ENCODE results near the gene KCNMA1. TPM values are rescaled to one million over a fixed set of nuclear protein-coding genes. Genes with fewer than 3 reads are reported as not detected.

Gene KCNMA1
- total and polyA plus RNA-seq, 10 of the 15 experiments (the other 5 are each of a cell fraction or from before 2014, with no cell fraction given) = 8.5 to 77.0 (median 21.3) TPM

GRCh38 chr10:77075926-77076325, 561.7 kb downstream of the KCNMA1 start:
- TF ChIP-seq EGR1 (IDR thresholded peaks at IDR 0.05; ENCODE audit: borderline replicate concordance in 1 of 2, low read depth in 2 of 2, low read length in 2 of 2) (no peak), CBX5 (IDR thresholded peaks at IDR 0.05; ENCODE audit: low read depth) (no peak), CHD1 (IDR thresholded peaks at IDR 0.05; ENCODE audit: low read depth, low read length) (no peak), KDM1A (IDR thresholded peaks at IDR 0.05; ENCODE audit: borderline replicate concordance) (no peak), MTA3 (IDR thresholded peaks at IDR 0.05; ENCODE audit: borderline replicate concordance, low read length) (no peak), FOXK2 (IDR thresholded peaks at IDR 0.05) (no peak)
- TF ChIP-seq, protein P1, sequence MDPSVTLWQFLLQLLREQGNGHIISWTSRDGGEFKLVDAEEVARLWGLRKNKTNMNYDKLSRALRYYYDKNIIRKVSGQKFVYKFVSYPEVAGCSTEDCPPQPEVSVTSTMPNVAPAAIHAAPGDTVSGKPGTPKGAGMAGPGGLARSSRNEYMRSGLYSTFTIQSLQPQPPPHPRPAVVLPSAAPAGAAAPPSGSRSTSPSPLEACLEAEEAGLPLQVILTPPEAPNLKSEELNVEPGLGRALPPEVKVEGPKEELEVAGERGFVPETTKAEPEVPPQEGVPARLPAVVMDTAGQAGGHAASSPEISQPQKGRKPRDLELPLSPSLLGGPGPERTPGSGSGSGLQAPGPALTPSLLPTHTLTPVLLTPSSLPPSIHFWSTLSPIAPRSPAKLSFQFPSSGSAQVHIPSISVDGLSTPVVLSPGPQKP (IDR thresholded peaks at IDR 0.05; ENCODE audit: low read depth, low read length) = no peak
- BruUV-seq (replicated peaks) = no TSS peak
- Histone ChIP-seq H3K9ac (ENCODE audit: control insufficient read depth, insufficient read depth, low read length) (no peak overlapping the region), H3K36me3 (ENCODE audit: control insufficient read depth in 2 of 2, insufficient read depth in 2 of 2, low read length in 1 of 2) (no peaks in the 10 kb centered on the region), H4K20me1 (ENCODE audit: control insufficient read depth, insufficient read depth) (no peaks in the 10 kb centered on the region), H3K79me2 (ENCODE audit: control insufficient read depth, insufficient read depth, low read length) (no peaks in the 10 kb centered on the region), H3K4me2 (ENCODE audit: control insufficient read depth, insufficient read depth) (no peak overlapping the region), H3K4me1 (ENCODE audit: control insufficient read depth, insufficient read depth, low read length) (no peaks in the 10 kb centered on the region), H3K27ac (ENCODE audit: control insufficient read depth, insufficient read depth) (no peak overlapping the region), H3K27me3 (replicated peaks in 1 of 2; ENCODE audit: control insufficient read depth in 2 of 2, insufficient read depth in 2 of 2, low read length in 1 of 2) (no peaks in the 10 kb centered on the region), H3K9me3 (replicated peaks; ENCODE audit: control insufficient read depth, insufficient read depth, low read length) (no peaks in the 10 kb centered on the region), H2AFZ (ENCODE audit: control insufficient read depth, low read depth, low read length) (no peak overlapping the region), H3K4me3 (no peak overlapping the region)
- ChIA-PET SMC1A (ENCODE audit: uncharacterized antibody, unreplicated experiment) (no interaction called here), POLR2A (no interaction called here), RAD21 (ENCODE audit: unreplicated experiment) (no interaction called here), CTCF (no interaction called here)
- WGBS (ENCODE audit: insufficient coverage, insufficient replicate concordance, low lambda C conversion rate, missing lambda C conversion rate) = 25% methylated on average over 2 of the region's 2 CpGs
- intact Hi-C loops (cut with micrococcal nuclease; ENCODE audit: unreplicated experiment) (no loop called here), in situ Hi-C loops (cut with MboI) (no loop called here)
- FAIRE-seq (no peak), DNase-seq (ENCODE audit: low read depth, low spot score) (no peak), ATAC-seq (no peak)

- Histone ChIP-seq H3K4me1 (ENCODE audit: control insufficient read depth, insufficient read depth, low read length) (no peaks in the 10 kb centered on the region), H3K9me3 (replicated peaks; ENCODE audit: control insufficient read depth, insufficient read depth, low read length) (no peaks in the 10 kb centered on the region), H3K27me3 (replicated peaks in 1 of 2; ENCODE audit: control insufficient read depth in 2 of 2, insufficient read depth in 2 of 2, low read length in 1 of 2) (no peaks in the 10 kb centered on the region), H3K79me2 (ENCODE audit: control insufficient read depth, insufficient read depth, low read length) (no peaks in the 10 kb centered on the region), H2AFZ (ENCODE audit: control insufficient read depth, low read depth, low read length) (no peak overlapping the region), H4K20me1 (ENCODE audit: control insufficient read depth, insufficient read depth) (no peaks in the 10 kb centered on the region), H3K36me3 (ENCODE audit: control insufficient read depth in 2 of 2, insufficient read depth in 2 of 2, low read length in 1 of 2) (no peaks in the 10 kb centered on the region), H3K9ac (ENCODE audit: control insufficient read depth, insufficient read depth, low read length) (no peak overlapping the region), H3K4me2 (ENCODE audit: control insufficient read depth, insufficient read depth) (no peak overlapping the region), H3K4me3 (no peak overlapping the region), H3K27ac (ENCODE audit: control insufficient read depth, insufficient read depth) (no peak overlapping the region)
- in situ Hi-C loops (cut with MboI) (no loop called here), intact Hi-C loops (cut with micrococcal nuclease; ENCODE audit: unreplicated experiment) (no loop called here)
- RAD21 ChIA-PET (ENCODE audit: unreplicated experiment) = no interaction called here
- ATAC-seq = no peak
- WGBS (ENCODE audit: insufficient coverage, insufficient replicate concordance, low lambda C conversion rate, missing lambda C conversion rate) = 0% methylated on average over 2 of the region's 2 CpGs
- BruUV-seq (replicated peaks) = no TSS peak
- DNase-seq (ENCODE audit: low read depth, low spot score) = no peak
- POLR2A ChIA-PET = no interaction called here
- CTCF ChIA-PET = no interaction called here
- no peak for FAIRE-seq
- SMC1A ChIA-PET (ENCODE audit: uncharacterized antibody, unreplicated experiment) = no interaction called here
- TF ChIP-seq, protein P2, sequence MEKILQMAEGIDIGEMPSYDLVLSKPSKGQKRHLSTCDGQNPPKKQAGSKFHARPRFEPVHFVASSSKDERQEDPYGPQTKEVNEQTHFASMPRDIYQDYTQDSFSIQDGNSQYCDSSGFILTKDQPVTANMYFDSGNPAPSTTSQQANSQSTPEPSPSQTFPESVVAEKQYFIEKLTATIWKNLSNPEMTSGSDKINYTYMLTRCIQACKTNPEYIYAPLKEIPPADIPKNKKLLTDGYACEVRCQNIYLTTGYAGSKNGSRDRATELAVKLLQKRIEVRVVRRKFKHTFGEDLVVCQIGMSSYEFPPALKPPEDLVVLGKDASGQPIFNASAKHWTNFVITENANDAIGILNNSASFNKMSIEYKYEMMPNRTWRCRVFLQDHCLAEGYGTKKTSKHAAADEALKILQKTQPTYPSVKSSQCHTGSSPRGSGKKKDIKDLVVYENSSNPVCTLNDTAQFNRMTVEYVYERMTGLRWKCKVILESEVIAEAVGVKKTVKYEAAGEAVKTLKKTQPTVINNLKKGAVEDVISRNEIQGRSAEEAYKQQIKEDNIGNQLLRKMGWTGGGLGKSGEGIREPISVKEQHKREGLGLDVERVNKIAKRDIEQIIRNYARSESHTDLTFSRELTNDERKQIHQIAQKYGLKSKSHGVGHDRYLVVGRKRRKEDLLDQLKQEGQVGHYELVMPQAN (conservative IDR thresholded peaks at IDR 0.05) = no peak
- no peak for TF ChIP-seq YY1 (IDR thresholded peaks at IDR 0.05; ENCODE audit: low read depth, low read length)
- no peak for TF ChIP-seq RUNX3 (IDR thresholded peaks at IDR 0.05; ENCODE audit: low read length)
- TF ChIP-seq TCF3 (IDR thresholded peaks at IDR 0.05; ENCODE audit: borderline replicate concordance, insufficient read depth, low read depth, low read length) = no peak
- no peak for TF ChIP-seq IRF3 (IDR thresholded peaks at IDR 0.05)
- no peak for TF ChIP-seq SMAD1 (IDR thresholded peaks at IDR 0.05; ENCODE audit: low read depth, partially characterized antibody)
- TF ChIP-seq MYB (IDR thresholded peaks at IDR 0.05; ENCODE audit: borderline replicate concordance, low read depth, low read length) = no peak
Measured at GRCh38 chr10:77074104-77074624, 563.4 kb downstream of the KCNMA1 start.
